GM12801 (cell line): ENCODE results near the gene TRIM42.

ENCODE experiments used
- CTCF ChIP-seq: IDR thresholded peaks from one replicate; pipeline ENCODE4 v1.5.1; 2011; ENCODE audit warnings: control low read depth; ENCODE audit not compliant: insufficient read length; ENCODE audit errors: extremely low read depth

The TRIM42 gene

GRCh38 chr3:140724856-140725812, 47.3 kb downstream of the TRIM42 start:
- no peak for TF ChIP-seq CTCF

GRCh38 chr3:140726066-140726465, 48.2 kb downstream of the TRIM42 start:
- no peak for TF ChIP-seq CTCF

- no peak for TF ChIP-seq CTCF
These were observed 50.0 kb downstream of the TRIM42 start for GRCh38 chr3:140727886-140728285.

- no peak for TF ChIP-seq CTCF
These were observed 53.7 kb downstream of the TRIM42 start for GRCh38 chr3:140731440-140732119.

GRCh38 chr3:140733623-140734022, 55.8 kb downstream of the TRIM42 start:
- no peak for TF ChIP-seq CTCF

GRCh38 chr3:140736863-140737460, 59.1 kb downstream of the TRIM42 start:
- TF ChIP-seq CTCF = no peak

GRCh38 chr3:140742116-140742515, 64.3 kb downstream of the TRIM42 start:
- no peak for TF ChIP-seq CTCF
